IPS DF 6.9 (cell line): Measurements from ENCODE around the gene SLC23A1.
"Not testable (repeated sequence)": the region's sequence is repeated elsewhere in the genome, so short reads cannot be mapped to it uniquely, and the experiment has no call there.

Experiments
- DNase-seq: peaks from one replicate; pipeline ENCODE4 v3.0.0-alpha.2; 2013; ENCODE audit warnings: low read depth, low spot score
- H3K27ac ChIP-seq: one replicate; pipeline ENCODE4 v1.5.1; 2013; ENCODE audit warnings: low read length, control low read depth
- H3K27me3 ChIP-seq: 2 replicates; pipeline ENCODE4 v1.6.1; 2013; ENCODE audit warnings: mild to moderate bottlenecking, low read length; ENCODE audit not compliant: control insufficient read depth, insufficient read depth
- H3K36me3 ChIP-seq: 2 replicates; pipeline ENCODE4 v1.6.1; 2013; ENCODE audit warnings: low read length; ENCODE audit not compliant: control insufficient read depth, insufficient read depth
- H3K4me1 ChIP-seq: 2 replicates; pipeline ENCODE4 v1.6.1; 2013; ENCODE audit warnings: low read length; ENCODE audit not compliant: control insufficient read depth, insufficient read depth
- H3K4me3 ChIP-seq: 2 replicates; pipeline ENCODE4 v1.5.1; 2013; ENCODE audit warnings: mild to moderate bottlenecking, low read length
- H3K9me3 ChIP-seq: 2 replicates; pipeline ENCODE4 v1.6.1; 2013; ENCODE audit warnings: low read length, inconsistent platforms; ENCODE audit not compliant: control insufficient read depth, insufficient read depth
- WGBS: extraction: QIAGEN DNeasy Blood & Tissue Kit; methylation state at CpG from one replicate; pipeline ENCODE4 v1.1.7; 2013; ENCODE audit warnings: mixed read lengths, missing lambda C conversion rate; ENCODE audit not compliant: insufficient read length, insufficient coverage; 5-methylcytosine and 5-hydroxymethylcytosine counted together

The SLC23A1 gene

GRCh38 chr5:139389701-139390638, 6.9 kb upstream of the SLC23A1 start, which contains the start of gene MZB1:
TSS of gene MZB1 (minus strand) at chr5:139389913. CDS start at chr5:139389856, 57 bp downstream.
- H3K36me3 ChIP-seq, result 0 out of 2 replicates have a peak, but pooled peaks cover 2% of the 10 kb centered on the region
- H3K4me1 ChIP-seq, result peaks cover 11% of the 10 kb centered on the region
- no peak for DNase-seq
- WGBS, result no CpG with 5 or more reads among the region's 11 CpGs
- no peak within 1 kb of the TSS for H3K27ac ChIP-seq
- no peaks in the 10 kb centered on the region for H3K9me3 ChIP-seq
- H3K27me3 ChIP-seq, result peaks cover 10% of the 10 kb centered on the region; the same call in 1 of the 2 replicates
- H3K4me3 ChIP-seq, result no peak within 1 kb of the TSS

GRCh38 chr5:139388198-139388821, 5.2 kb upstream of the SLC23A1 start:
- no peak overlapping the region for H3K4me3 ChIP-seq

GRCh38 chr5:139387611-139388197, 4.6 kb upstream of the SLC23A1 start:
- H3K9me3 ChIP-seq, result no peaks in the 10 kb centered on the region
- no peak for DNase-seq
- 0 out of 2 replicates have a peak, but pooled peaks cover 2% of the 10 kb centered on the region for H3K36me3 ChIP-seq
- WGBS, result no CpG with 5 or more reads among the region's 10 CpGs
- peaks cover 7% of the 10 kb centered on the region for H3K4me1 ChIP-seq
- H3K27ac ChIP-seq, result no peak overlapping the region
- no peak overlapping the region for H3K4me3 ChIP-seq
- no peaks in the 10 kb centered on the region for H3K27me3 ChIP-seq

More at GRCh38 chr5:139388198-139388821, 5.2 kb upstream of the SLC23A1 start:
- Histone ChIP-seq H3K36me3 (0 out of 2 replicates have a peak, but pooled peaks cover 2% of the 10 kb centered on the region), H3K4me1 (peaks cover 7% of the 10 kb centered on the region), H3K27ac (no peak overlapping the region), H3K27me3 (peaks cover 2% of the 10 kb centered on the region; the same call in 1 of the 2 replicates), H3K9me3 (no peaks in the 10 kb centered on the region)
- no peak for DNase-seq
- no CpG with 5 or more reads among the region's 8 CpGs for WGBS

GRCh38 chr5:139386956-139387355, 3.9 kb upstream of the SLC23A1 start:
- H3K4me1 ChIP-seq, H3K36me3 ChIP-seq, H3K4me3 ChIP-seq, DNase-seq, H3K27ac ChIP-seq, H3K9me3 ChIP-seq, H3K27me3 ChIP-seq: not testable (repeated sequence)
- no CpG with 5 or more reads among the region's 10 CpGs for WGBS

GRCh38 chr5:139386050-139386438, 2.9 kb upstream of the SLC23A1 start:
- Histone ChIP-seq H3K9me3 (no peaks in the 10 kb centered on the region), H3K27me3 (no peaks in the 10 kb centered on the region), H3K4me3 (no peak overlapping the region), H3K36me3 (0 out of 2 replicates have a peak, but pooled peaks cover 2% of the 10 kb centered on the region), H3K4me1 (peaks cover 7% of the 10 kb centered on the region), H3K27ac (no peak overlapping the region)
- WGBS, result no CpG with 5 or more reads among the region's 5 CpGs
- no peak for DNase-seq

- no peak overlapping the region for H3K27ac ChIP-seq
- H3K4me3 ChIP-seq, result no peak overlapping the region
- 0 out of 2 replicates have a peak, but pooled peaks cover 2% of the 10 kb centered on the region for H3K36me3 ChIP-seq
- WGBS, result no CpG with 5 or more reads among the region's 8 CpGs
- no peak for DNase-seq
- no peaks in the 10 kb centered on the region for H3K9me3 ChIP-seq
- no peaks in the 10 kb centered on the region for H3K27me3 ChIP-seq
- H3K4me1 ChIP-seq, result peaks cover 7% of the 10 kb centered on the region
Observed at GRCh38 chr5:139385061-139386049, 2.3 kb upstream of the SLC23A1 start.

- no peak for DNase-seq
- Histone ChIP-seq H3K27me3 (no peaks in the 10 kb centered on the region), H3K4me3 (no peak overlapping the region), H3K36me3 (0 out of 2 replicates have a peak, but pooled peaks cover 2% of the 10 kb centered on the region), H3K27ac (no peak overlapping the region), H3K4me1 (peaks cover 7% of the 10 kb centered on the region), H3K9me3 (no peaks in the 10 kb centered on the region)
- WGBS, result no CpG with 5 or more reads among the region's 9 CpGs
Observed at GRCh38 chr5:139384591-139385051, 1.5 kb upstream of the SLC23A1 start.

DNA sequence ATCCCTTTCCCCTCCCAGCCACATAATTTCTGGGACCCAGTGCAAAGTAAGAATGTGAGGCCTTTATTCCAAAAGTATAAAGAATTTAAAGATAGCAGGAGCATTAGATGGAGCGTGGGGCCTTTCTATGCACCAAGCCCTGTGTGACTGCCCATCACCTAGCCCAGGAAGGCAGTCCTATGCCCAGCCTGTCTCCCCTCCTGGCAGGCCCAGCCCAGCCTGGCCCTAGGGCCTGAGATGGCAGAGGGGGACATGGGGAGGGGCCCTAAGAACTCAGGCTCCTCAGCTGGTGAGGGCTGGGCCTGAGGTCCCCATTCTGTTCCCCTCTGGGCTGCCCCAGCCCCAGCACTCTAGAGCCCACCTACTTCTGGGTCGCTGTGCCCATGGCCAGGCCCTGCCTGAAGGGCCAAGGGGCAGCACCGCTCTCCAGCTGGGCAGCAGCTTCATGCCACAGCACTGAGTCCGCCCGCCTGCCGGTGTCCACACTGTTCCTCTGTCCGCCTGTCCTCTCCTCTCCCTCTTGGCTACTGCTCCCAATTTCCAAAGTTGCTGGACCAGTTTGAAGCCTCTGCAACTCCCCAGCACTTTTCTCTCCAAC, 995 bp upstream of the SLC23A1 start:
- WGBS, result no CpG with 5 or more reads among the region's 7 CpGs
- no peaks in the 10 kb centered on the region for H3K27me3 ChIP-seq
- no peak for DNase-seq
- no peak overlapping the region for H3K4me3 ChIP-seq
- no peaks in the 10 kb centered on the region for H3K9me3 ChIP-seq
- no peak overlapping the region for H3K27ac ChIP-seq
- H3K4me1 ChIP-seq, result peaks cover 7% of the 10 kb centered on the region
- 0 out of 2 replicates have a peak, but pooled peaks cover under 1% of the 10 kb centered on the region for H3K36me3 ChIP-seq

GRCh38 chr5:139382807-139383206, 290 bp downstream of the SLC23A1 start:
- no peaks in the 10 kb centered on the region for H3K9me3 ChIP-seq
- whole genome bisulfite sequencing, result no CpG with 5 or more reads among the region's 3 CpGs
- no peaks in the 10 kb centered on the region for H3K27me3 ChIP-seq
- H3K4me3 ChIP-seq, result no peak overlapping the region
- H3K4me1 ChIP-seq, result peaks cover under 1% of the 10 kb centered on the region; the same call in 1 of the 2 replicates
- DNase-seq, result no peak
- H3K36me3 ChIP-seq, result no peaks in the 10 kb centered on the region
- H3K27ac ChIP-seq, result no peak overlapping the region
